Kidney epithelial cell (primary cell): ENCODE measurements around the gene MTHFD1L. TPM values are rescaled to one million over a fixed set of nuclear protein-coding genes. Genes with fewer than 3 reads are reported as not detected.

Experiments used
- DNase-seq: peaks from one replicate; pipeline ENCODE4 v3.0.0-alpha.2; 2010; ENCODE audit warnings: low read depth
- H3K27me3 ChIP-seq: 2 replicates; pipeline ENCODE4 v1.6.0; 2011; ENCODE audit warnings: low read length; ENCODE audit not compliant: control insufficient read depth, insufficient read depth
- H3K36me3 ChIP-seq: 2 replicates; pipeline ENCODE4 v1.5.1; 2011; ENCODE audit warnings: low read length; ENCODE audit not compliant: control insufficient read depth, insufficient read depth
- H3K4me3 ChIP-seq: 2 replicates; pipeline ENCODE4 v1.5.1; 2011; ENCODE audit warnings: low read depth, mild to moderate bottlenecking, control low read depth, low read length
- total RNA-seq: library from RNA; depleted of rRNA; stranded (reverse); fragments of >200 nt; gene quantifications from 2 replicates; pipeline ENCODE4 v1.2.3, GENCODE V29; 2015
- TF ChIP-seq, protein P1 (sequence below): IDR thresholded peaks from 2 replicates; pipeline ENCODE4 v1.5.1; 2011; ENCODE audit warnings: mild to moderate bottlenecking, moderate library complexity, low read length, control low read depth, inconsistent platforms; ENCODE audit not compliant: insufficient read depth, poor library complexity, severe bottlenecking

The MTHFD1L gene
- total RNA-seq, 1 donor from 2014 or later, result 116 TPM

DNA sequence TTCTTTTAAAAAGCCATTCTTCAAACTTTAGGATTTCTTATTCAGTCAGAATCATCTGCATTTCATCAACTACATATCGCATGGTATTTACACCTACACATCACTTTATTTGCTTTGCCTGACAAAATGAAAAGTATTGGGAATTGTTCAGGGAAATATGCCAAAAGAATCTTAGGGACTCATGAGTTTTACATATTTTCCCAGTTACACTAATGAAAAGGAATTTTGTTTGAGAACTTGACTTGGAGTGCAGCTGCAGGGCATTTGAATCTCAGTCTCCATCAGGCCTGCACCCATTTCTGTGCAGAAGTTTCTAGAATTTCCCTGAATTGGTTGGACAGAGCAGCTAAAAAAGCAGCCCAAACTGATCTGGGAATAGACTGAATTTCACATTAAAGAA lies 65.3 kb downstream of the MTHFD1L start:
- no peaks in the 10 kb centered on the region for H3K27me3 ChIP-seq
- H3K36me3 ChIP-seq, result no peaks in the 10 kb centered on the region
- no peak overlapping the region for H3K4me3 ChIP-seq
- DNase-seq, result no peak
- TF ChIP-seq, protein P1, sequence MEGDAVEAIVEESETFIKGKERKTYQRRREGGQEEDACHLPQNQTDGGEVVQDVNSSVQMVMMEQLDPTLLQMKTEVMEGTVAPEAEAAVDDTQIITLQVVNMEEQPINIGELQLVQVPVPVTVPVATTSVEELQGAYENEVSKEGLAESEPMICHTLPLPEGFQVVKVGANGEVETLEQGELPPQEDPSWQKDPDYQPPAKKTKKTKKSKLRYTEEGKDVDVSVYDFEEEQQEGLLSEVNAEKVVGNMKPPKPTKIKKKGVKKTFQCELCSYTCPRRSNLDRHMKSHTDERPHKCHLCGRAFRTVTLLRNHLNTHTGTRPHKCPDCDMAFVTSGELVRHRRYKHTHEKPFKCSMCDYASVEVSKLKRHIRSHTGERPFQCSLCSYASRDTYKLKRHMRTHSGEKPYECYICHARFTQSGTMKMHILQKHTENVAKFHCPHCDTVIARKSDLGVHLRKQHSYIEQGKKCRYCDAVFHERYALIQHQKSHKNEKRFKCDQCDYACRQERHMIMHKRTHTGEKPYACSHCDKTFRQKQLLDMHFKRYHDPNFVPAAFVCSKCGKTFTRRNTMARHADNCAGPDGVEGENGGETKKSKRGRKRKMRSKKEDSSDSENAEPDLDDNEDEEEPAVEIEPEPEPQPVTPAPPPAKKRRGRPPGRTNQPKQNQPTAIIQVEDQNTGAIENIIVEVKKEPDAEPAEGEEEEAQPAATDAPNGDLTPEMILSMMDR, result no peak

GRCh38 chr6:150931405-150931804 lies 65.9 kb downstream of the MTHFD1L start:
- H3K36me3 ChIP-seq, result no peaks in the 10 kb centered on the region
- H3K27me3 ChIP-seq, result no peaks in the 10 kb centered on the region
- TF ChIP-seq, protein P1, result no peak

DNA sequence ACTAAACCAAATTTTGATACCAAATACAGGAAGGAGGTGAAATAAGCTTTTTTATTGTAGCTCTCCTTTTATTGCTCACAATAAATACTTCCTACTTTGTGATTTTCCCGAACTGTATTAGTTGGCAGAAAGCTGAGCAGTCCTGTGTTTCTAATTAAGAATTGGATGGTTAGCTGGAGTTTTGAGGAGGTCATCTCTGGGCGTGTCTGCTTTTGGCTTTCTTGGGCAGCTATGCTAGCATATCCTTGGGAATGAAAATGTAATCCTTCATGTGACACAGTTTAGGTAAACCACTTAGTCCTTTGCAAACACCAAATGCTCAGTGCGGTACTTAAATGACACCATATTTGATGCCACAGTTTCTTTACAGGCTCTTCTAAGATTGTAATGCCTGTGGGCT lies 67.5 kb downstream of the MTHFD1L start:
- Histone ChIP-seq H3K36me3 (no peaks in the 10 kb centered on the region), H3K27me3 (no peaks in the 10 kb centered on the region), H3K4me3 (no peak overlapping the region)
- TF ChIP-seq, protein P1, result no peak
- DNase-seq, result no peak

More at GRCh38 chr6:150931405-150931804, 65.9 kb downstream of the MTHFD1L start:
- H3K4me3 ChIP-seq, result no peak overlapping the region
- DNase-seq, result no peak

GRCh38 chr6:150934380-150934779 lies 68.9 kb downstream of the MTHFD1L start:
- TF ChIP-seq, protein P1, result no peak
- Histone ChIP-seq H3K36me3 (no peaks in the 10 kb centered on the region), H3K4me3 (no peak overlapping the region), H3K27me3 (no peaks in the 10 kb centered on the region)
- peak; percentile 47 for DNase-seq

- Histone ChIP-seq H3K36me3 (no peaks in the 10 kb centered on the region), H3K27me3 (no peaks in the 10 kb centered on the region), H3K4me3 (no peak overlapping the region)
- TF ChIP-seq, protein P1, result no peak
- no peak for DNase-seq
Observed at GRCh38 chr6:150936021-150936555, 70.6 kb downstream of the MTHFD1L start.
